Stimulated activated CD4-positive, alpha-beta T cell treated with anti-CD3 and anti-CD28 coated beads, Interleukin-4, amount 100 ng/mL, for 48 hours (primary cell): Measurements from ENCODE around the gene ECT2L.

Experiments
- DNase-seq, 2 donors: peaks; one replicate each; pipeline ENCODE4 v3.0.0-alpha.2; 2020; ENCODE audit warnings: low read depth in 2 of 2

Gene ECT2L

DNA sequence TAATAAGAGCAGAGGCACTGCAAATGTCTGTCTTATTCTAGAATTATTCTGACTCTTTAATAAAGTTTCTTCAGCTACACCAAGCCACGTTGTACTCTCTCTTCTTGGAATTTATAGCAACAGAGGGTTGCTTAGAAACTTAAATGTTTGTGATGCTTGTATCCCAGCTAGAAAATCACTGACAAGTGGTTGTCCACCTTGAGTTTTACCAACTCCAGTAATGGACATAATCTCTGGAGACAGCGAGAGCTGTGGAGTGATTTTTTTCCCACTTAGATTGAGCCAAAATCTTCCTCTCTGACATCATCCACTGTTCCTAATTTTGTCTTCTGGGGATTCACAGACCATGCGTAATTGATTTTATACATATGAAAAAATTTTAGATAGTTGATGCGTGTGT is 8.0 kb downstream of the ECT2L start:
- DNase-seq, result no peak

DNA sequence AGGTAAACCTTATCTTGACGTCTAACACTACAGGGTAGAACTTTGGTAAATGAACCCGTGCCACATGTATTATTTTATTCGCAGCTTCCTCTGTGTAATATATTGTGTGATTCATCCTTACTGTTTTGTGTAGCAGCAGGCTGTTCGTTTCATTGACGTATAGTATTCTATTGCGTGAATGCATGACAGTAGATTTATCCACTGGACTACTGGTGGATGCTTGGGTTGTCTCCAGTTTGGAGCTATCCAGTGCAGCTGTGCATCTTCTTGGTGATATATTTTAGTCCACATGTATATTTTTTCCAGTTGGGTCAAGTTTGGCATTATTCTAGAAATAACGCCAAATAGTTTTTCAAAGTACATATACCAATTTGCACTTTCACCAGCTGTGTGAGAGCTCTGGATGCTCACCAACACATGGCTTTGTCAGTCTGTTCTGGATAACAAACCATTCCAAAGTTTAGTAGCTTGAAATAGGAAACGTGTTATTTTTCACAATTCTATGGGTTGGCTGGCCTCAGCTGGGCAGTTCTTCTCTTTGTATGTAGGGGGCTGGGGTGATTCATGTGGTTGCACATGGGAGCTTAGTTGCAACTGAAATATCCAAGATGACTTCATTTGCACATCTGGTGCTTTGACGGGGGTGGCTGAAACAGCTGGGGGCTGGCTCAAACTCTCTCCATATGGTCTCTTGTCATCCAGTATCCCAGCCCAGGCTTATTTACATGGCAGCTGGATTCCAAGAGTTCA is 9.3 kb downstream of the ECT2L start:
- no peak for DNase-seq

DNA sequence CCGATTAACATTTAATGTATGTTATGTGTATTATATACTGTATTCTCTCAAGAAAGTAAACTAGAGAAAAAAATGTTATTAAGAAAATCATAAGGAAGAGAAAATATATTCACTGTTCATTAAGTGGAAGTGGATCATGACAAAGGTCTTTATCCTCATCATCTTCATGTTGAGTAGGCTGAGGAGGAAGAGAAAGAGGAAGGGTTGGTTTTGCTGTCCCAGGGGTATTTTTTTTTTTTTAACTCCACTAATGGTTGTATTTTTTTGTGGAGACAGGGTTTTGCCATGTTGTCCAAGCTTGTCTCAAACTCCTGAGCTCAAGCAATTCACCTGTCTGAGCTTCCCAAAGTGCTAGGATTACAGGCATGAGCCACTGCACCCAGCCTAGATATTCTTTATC is 11.0 kb downstream of the ECT2L start:
- no peak for DNase-seq

DNA sequence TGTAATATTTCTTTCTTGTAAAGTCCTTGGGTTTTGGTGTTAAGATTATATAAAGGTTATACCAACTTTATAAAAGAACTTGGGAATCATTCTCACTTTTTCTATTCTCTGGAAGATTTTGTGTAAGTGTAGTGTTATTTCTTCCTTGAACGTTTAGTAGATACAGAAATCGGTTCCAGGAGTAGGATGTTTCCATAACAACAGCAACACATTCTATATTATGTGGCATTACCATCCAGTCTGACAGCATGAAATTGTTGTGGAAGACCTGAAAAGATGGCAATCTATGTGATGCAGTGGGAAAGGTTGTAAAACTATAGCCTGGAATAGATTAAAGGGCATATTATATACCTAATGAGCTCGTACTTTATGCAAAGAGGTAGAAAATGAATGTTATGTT is 13.8 kb downstream of the ECT2L start:
- DNase-seq, result no peak

DNA sequence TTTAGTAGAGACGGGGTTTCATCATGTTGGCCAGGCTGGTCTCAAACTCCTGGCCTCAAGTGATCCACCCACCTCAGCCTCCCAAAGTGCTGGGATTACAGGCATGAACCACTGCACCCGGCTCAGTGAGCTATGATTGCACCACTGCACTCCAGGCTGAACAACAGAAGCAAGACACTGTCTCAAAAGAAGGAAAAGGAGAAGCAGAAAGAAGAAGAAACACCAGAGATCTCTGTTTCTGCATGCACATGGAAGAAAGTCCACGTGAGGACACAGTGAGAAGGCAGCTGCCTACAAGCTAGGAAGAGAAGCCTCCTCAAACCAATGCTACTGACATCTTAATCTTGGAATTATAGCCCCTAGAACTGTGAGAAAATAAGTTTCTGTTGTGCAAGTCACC is 16.0 kb downstream of the ECT2L start:
- no peak for DNase-seq

DNA sequence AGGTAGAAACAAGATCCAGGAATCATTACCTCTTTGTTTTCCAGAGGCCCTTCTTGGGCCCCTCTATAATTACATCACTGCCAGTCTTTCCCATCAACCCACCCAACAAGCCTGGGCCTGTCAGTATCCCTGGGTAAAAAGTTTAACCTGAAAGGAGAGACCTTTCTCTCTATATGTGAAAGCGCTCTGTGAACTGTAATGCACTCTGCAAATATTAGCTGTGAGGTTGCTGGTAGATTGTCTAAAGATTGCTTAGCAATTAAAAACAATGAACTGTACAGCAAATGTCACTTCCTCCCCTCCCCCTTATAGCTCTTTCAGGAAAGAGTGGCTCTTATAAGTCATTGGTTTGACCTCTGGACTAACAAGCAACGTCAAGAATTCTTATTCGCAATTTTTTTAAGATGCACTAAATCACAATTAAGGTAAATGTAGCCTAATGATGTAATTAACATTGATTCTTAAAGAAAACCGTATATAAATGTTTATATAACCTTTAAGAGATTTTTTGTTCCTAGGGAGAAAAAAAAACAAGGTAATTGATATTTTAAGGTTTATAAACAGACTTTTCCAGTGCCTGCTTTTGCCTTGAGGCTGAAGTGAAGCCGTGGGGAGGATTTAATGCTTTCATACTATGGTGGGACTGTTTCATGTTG is 18.4 kb downstream of the ECT2L start:
- DNase-seq, result no peak

DNA sequence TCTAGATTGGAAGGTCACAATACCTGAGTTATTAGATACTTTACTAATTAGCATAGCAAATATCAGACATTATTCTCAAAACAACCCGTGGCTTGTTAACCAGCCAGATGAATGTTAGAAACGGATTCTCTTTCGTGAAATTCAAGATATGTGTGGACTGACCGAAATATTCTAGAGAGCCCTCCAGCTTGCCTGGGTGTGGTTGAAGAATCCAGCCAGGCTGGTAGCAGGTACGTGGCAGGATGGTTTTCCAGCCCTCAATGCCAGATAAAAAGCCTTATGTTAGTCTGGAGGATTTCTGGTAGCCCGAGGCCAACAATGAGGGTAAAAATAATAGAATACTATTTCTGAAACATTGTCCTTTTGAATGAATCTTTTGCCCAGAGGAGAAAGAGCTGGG is 19.3 kb downstream of the ECT2L start:
- no peak for DNase-seq

DNA sequence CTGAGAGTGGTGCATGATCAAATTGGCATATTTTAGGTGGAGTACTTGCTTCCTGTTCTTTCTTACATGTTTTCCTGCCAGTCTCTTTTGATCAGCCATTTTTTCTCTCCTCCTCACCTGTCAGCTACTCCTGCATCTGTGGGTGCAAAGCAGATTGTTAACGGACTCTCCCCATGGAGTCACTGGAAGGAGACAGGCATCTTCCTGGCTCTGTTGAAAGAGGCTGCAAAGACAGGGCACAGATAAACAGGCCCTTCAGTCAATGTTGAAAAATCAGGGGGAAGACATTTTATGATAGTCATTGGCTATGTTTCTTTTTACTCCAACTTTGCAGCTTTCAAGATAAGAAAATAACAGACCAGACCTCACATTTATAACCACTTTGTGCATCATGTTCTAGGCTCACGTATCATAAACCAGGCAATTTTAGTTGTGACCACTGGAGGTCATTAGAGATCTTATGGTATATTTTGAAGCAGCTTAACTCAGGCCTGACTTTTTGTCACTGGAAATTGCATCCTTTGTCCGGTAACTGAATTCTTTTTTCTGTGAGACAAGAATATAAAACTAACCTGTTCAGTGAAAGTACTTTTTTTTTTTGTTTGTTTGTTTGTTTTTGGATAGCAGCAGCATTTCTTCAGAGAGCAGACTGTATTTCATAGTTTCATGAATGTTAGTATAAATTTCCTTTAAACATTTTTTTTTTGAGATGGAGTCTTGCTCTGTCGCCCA is 20.1 kb downstream of the ECT2L start:
- no peak for DNase-seq

DNA sequence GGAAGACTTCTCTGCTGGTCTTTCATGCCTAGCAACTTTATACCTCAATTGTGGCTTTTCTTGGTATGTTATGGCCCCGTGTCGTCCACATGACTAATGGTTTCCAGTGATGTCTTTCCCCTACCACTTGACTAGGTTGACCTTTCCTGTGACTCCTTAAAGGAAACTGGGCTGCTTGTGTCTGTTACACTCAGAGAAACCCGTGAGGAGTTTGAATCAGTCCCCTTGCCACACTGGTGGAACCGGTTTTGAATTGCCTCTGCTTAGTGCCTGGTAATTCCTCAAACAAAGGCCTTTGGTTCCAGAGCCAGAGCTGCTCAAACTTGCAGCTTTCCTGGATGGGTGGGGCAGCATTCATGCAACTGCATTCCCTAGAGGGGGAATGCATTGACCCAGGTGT is 21.9 kb downstream of the ECT2L start:
- peak in 1 of 2 donors; percentile 13 for DNase-seq

DNA sequence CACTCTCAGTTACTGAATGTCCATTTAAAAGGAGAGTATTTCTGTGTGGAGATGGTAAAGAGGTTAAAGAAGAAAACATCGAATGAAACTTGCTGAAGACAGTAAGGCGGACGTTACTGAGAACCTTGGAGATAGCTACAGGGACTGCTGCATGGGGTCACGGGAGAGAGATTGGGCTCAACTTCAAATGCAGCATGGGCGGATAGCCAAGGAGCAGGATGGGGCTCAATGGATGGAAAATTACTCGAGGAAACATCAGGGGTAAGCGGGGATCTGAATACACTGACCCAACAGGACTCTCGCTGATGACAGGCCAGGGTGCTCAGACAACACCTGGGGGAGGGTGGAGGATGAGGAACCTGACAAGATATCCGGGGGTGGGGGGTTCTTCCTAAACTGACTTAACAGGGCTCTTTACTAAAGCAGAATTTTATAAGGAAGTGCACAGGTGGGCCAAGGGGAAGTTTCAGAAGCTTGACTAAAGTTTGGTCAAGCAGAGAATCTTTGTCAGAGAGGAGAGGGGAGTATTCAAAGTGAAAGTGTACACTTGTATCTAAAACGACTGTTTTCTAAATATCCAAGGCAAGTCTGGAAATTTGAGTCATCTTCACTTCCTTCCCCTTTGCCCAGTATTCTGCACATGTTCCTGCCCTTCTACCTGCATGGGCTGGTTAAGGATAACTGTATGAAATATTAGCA is 22.8 kb downstream of the ECT2L start:
- no peak for DNase-seq

DNA sequence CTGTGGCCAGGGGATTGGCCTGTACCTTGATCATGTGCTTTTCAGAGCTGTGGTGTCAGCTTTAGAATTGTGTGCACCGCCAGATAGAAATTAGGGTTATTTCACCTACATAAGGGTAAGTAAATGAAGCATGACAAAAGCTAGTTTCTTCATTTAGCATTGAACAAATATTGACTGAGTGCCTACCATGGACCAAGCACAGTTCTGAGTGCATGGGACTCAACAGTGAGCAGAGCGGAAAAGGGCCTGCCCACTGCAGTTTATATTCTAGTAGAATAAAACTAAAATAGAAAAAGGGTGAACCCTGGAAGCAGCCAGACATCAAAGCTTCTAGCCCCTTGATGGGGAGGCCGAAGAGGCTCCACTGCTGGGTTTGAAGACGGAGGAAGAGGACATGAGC is 25.6 kb downstream of the ECT2L start:
- DNase-seq, result no peak

DNA sequence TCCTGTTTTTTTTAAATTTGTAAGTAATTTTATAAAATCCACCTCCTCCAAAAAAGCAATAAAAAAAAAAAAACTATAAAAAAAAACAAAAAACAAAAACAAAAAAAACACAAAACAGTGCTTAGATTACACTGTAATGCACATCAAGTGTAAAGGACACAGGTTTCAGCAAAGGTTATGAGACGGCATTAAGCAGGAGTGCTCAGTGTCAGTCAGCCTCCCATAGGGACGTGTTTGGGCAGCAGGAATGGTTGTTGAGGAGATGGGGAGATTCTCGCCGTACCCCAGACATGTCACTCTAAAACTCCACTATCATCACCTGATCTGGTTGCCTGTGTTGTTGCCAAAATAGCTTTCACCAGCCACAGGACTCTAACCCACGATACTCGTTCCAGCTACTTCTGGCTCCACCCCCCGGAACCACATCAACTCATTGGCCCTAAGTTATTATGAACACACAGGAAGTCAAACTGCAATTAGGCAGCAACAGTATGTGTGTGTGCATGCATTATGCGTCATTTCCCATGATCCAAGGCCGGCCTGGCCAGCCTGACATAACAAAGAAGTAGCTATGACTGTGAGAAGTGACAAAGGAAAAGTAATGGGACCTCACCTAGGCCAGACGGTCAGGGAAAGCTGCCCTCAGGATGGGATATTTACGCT is 28.7 kb downstream of the ECT2L start:
- no peak for DNase-seq

DNA sequence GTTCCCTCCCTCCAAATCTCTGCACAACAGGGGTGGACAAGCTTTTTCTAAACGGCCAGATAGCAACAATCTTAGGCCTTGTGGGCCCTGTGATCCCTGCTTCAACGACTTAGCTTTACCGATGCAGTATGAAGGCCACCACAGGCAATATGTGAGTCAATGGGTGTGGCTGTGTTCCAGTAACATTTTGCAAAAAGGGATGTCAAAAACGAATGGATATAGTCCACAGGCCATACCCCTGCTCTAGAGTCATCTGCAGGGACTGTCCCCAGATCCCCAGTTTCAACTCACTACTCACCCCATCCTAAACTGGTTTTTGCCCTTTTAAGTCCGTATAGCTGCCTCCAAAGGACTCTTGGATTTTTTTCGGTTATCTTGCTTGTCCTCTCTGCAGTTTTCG is 34.4 kb downstream of the ECT2L start:
- no peak for DNase-seq

DNA sequence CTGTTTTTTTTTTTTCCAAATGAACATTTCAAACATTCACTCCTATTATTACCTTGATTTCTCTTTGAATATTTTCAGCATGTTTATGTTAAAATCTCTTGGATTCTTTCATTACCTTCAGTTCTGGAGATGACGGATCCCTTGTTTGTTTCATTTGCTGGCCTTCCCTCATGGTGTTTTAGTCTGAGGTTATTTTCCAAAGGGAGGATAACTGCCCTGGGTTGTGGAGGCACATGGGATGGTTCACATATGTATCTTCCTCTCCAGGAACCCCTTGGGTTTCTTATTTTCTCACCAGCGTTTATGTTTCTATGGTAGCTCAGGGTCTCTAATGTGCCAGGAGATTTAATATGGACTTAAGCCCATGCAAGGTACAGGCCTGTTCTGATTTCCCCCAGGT is 36.3 kb downstream of the ECT2L start:
- DNase-seq, result no peak

DNA sequence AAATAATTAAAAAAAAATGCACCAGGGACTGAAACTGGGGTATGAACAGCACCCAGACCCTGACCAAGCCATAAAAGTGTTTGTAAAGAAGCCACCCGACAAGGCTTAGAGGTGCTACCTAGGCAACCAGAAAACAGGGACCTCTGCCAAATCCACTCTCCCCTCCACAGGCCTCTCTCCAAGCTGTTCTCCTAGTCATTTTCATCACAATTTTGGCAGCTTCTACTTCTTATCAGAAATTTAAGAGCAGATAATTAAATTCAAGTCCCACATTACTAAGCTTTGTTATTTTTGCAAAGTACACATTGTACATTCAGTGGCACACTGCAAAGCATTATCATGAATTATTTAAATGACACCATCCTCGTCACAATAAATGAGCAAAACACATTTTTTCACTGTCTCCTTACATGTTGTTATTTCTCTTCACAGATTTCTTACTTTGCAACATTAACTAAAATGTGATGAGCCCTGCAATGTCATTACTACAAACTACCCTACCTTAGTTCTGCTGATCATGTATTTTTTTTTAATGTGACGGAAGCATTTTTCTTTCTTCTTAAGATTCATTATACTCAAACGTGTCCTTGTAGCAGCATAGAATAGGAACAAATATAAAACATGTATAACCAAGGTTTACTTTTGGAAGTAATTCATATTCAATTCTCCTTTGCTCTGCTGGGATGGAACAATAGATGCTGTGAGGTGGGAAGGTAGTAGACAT is 38.1 kb downstream of the ECT2L start:
- DNase-seq, result no peak

DNA sequence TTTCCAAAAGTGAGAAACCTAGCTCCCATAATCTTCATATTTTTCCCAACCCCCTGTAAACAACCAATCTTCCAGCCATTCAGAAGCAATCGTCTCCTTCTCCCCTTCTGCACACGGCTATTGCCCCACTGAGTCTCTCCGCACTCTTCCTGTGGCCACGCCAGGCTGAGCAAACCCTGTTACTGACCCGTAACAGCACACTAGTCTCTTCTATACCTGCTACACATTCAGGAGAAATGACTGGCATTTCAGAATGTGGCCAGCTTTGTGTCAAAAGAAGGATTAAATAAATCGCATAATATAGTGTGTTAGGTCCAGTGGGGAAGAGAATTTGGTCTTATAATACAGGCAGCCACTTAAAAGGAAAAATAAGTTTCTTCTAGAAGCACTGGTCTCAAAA is 41.4 kb downstream of the ECT2L start:
- DNase-seq, result no peak

DNA sequence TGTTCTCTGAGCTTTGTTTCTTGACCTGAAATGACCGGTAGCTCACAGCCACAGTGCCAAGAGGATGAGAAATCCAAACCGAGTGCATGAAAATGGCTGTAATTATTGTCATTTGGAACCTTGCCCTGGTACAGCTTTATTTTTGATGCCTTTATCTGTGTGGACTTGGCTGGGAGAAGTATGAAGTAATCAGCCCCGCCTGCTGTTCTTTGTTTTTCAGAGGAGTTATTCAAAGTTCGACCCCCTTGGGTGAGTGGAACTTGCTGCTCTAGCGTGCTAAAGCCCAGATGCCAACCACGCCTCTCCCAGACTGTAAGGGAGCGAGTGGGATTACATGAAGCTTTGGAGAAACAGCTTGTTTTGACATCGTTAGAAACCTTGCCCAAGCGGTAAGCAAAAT is 48.3 kb downstream of the ECT2L start:
- DNase-seq, result no peak

DNA sequence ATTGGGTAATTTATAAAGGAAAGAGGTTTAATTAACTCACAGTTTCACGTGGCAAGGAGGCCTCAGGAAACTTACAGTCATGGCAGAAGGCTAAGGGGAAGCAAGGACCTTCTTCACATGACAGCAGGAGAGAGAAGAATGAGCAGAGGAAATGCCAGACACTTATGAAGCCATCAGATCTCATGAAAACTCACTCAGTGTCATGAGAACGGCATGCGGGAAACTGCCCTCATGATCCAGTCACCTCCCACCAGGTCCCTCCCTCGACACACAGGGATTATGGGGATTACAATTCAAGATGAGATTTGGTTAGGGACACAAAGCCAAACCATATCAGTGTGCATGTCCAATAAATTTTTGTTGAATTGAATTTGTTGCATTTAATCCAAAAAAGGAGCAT is 52.0 kb downstream of the ECT2L start:
- no peak for DNase-seq

DNA sequence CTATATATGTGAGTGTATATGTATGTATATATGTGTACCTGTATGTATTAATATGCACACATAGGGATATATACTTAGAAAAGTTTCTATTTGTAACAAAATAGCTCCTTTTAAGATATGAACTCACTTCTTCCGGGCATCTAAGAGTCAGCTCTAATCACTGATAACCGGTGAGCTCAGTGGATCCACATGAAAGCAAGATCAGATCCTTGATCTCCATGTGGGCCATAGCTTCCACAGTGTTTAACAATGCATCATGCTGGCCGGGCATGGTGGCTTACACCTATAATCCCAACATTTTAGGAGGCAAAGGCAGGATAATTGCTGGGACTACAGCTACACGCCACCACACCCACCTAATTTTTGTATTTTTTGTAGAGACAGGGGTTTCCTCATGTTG is 52.6 kb downstream of the ECT2L start:
- DNase-seq, result no peak

DNA sequence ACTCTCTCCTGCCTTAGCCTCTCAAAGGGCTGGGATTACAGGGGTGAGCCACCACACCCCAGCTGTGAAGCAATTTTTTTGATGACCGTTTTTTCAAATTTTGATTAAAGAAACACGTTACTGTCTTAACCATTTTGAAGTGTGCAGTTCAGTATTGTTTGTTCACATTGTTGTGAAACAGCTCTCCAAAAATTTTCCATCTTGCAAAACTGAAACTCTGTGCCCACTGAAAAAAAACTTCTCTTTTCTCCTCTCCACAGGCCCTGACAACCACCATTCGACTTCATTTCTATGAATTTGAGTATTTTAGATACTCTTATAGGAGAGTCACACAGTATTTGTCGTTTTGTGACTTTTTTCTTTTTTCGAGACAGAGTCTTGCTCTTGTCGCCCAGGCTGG is 53.9 kb downstream of the ECT2L start:
- no peak for DNase-seq

DNA sequence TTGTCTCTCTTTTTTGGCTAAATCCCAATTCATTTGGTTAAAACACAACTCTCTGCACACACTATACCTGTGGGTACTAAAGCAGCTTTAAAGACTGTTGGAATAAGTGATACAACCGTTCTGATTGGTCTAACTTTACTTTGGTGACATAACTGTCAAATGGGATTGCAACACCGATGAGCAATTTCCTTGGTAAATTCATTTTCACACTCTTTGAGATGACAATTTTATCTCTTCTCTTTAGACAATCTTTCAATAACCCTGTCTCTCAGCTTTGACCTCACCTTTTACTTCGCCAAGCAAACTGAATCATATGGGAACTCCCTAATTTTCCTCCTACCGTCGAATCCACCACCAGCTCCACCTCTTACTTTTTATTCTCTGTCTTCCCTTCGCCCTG is 60.8 kb downstream of the ECT2L start:
- no peak for DNase-seq
